ENCODE results near the gene PCDHGB6. TPM values are rescaled to one million over a fixed set of nuclear protein-coding genes. Genes with fewer than 3 reads are reported as not detected.
"Not testable (repeated sequence)": the region's sequence is repeated elsewhere in the genome, so short reads cannot be mapped to it uniquely, and the experiment has no call there.

PCDHGB6 gene
- total RNA-seq, 4 donors from 2014 or later, result 4.5 to 13.8 (median 8.2) TPM

DNA sequence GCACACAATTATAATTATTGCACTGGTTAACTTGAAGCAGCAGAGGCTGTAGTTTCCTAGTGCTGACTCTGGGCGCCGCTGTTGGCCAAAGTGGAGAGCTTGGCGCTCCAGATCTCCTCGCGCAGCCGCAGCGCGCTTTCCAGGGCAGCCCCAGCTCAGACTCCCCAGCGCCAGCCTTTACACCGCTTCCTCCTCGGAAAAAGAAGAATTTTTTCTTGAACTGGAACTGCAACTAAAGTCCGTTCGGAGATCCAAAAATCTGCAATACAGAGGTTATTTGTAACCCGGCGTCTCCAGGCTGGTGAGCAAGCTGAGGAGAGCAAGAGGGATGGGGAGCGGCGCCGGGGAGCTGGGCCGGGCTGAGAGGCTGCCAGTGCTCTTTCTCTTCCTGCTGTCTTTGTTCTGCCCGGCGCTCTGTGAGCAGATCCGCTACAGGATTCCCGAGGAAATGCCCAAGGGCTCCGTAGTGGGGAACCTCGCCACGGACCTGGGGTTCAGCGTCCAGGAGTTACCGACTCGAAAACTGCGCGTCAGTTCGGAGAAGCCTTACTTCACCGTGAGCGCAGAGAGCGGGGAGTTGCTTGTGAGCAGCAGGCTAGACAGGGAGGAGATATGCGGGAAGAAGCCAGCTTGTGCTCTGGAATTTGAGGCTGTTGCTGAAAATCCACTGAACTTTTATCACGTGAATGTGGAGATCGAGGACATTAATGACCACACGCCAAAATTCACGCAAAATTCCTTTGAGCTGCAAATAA is 20.1 kb upstream of the PCDHGB6 start, which contains the start of gene PCDHGB4:
TSS of gene PCDHGB4 (plus strand) at position 142 of the 755 bp plus-strand sequence. CDS start at position 329, 187 bp downstream.
- H3K36me3 ChIP-seq; H3K4me3 ChIP-seq; DNase-seq (ENCODE audit: low spot score in 2 of 2); H3K4me1 ChIP-seq; H3K27ac ChIP-seq; H3K27me3 ChIP-seq: not testable (repeated sequence)
- TF ChIP-seq, protein P1, sequence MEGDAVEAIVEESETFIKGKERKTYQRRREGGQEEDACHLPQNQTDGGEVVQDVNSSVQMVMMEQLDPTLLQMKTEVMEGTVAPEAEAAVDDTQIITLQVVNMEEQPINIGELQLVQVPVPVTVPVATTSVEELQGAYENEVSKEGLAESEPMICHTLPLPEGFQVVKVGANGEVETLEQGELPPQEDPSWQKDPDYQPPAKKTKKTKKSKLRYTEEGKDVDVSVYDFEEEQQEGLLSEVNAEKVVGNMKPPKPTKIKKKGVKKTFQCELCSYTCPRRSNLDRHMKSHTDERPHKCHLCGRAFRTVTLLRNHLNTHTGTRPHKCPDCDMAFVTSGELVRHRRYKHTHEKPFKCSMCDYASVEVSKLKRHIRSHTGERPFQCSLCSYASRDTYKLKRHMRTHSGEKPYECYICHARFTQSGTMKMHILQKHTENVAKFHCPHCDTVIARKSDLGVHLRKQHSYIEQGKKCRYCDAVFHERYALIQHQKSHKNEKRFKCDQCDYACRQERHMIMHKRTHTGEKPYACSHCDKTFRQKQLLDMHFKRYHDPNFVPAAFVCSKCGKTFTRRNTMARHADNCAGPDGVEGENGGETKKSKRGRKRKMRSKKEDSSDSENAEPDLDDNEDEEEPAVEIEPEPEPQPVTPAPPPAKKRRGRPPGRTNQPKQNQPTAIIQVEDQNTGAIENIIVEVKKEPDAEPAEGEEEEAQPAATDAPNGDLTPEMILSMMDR (IDR thresholded peaks at IDR 0.05), result peak in 1 of 2 donors; percentile 17
- peaks cover 73% of the 10 kb centered on the region for H3K9me3 ChIP-seq
- 4% methylated on average over 17 of the region's 40 CpGs for WGBS

DNA sequence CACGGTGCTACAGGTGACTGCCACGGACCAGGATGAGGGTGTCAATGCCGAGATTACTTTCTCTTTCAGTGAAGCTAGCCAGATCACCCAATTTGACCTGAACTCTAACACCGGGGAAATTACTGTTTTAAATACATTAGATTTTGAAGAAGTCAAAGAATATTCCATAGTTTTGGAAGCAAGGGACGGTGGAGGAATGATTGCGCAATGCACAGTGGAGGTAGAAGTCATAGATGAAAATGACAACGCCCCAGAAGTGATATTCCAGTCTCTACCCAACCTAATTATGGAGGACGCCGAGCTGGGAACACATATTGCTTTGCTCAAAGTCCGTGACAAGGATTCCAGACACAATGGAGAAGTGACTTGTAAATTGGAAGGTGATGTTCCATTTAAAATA is 19.2 kb upstream of the PCDHGB6 start:
- H3K4me3 ChIP-seq, result no peak overlapping the region
- DNase-seq (ENCODE audit: low spot score in 2 of 2), result no peak
- no peak overlapping the region for H3K27ac ChIP-seq
- no peaks in the 10 kb centered on the region for H3K36me3 ChIP-seq
- WGBS, result 46% methylated on average over 10 of the region's 10 CpGs
- TF ChIP-seq, protein P1 (IDR thresholded peaks at IDR 0.05), result no peak
- TF ChIP-seq EP300 (IDR thresholded peaks at IDR 0.05), result no peak
- TF ChIP-seq POLR2AphosphoS5 (IDR thresholded peaks at IDR 0.05), result no peak
- no peak for TF ChIP-seq POLR2A (IDR thresholded peaks at IDR 0.05)
- H3K27me3 ChIP-seq, result peaks cover 9% of the 10 kb centered on the region
- H3K9me3 ChIP-seq, result peaks cover 73% of the 10 kb centered on the region
- H3K4me1 ChIP-seq, result no peaks in the 10 kb centered on the region

DNA sequence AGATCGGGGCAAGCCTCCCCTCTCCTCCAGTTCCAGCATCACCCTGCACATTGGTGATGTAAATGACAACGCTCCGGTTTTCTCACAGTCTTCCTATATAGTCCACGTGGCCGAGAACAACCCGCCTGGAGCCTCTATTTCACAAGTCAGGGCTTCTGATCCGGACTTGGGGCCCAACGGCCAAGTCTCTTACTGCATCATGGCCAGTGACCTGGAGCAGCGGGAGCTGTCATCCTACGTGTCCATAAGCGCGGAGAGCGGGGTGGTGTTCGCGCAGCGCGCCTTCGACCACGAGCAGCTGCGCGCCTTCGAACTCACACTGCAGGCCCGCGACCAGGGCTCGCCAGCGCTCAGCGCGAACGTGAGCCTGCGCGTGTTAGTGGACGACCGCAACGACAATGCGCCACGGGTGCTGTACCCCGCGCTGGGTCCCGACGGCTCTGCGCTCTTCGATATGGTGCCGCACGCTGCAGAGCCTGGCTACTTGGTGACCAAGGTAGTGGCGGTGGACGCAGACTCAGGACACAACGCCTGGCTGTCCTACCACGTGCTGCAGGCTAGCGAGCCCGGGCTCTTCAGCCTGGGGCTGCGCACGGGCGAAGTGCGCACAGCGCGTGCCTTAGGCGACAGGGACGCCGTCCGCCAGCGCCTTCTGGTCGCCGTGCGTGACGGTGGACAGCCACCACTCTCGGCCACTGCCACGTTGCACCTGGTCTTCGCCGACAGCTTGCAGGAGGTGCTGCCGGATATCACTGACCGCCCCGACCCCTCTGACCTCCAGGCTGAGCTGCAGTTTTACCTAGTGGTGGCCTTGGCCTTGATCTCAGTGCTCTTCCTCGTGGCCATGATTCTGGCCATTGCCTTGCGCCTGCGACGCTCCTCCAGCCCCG is 18.4 kb upstream of the PCDHGB6 start:
- 38% methylated on average over 46 of the region's 77 CpGs for WGBS
- TF ChIP-seq EP300 (IDR thresholded peaks at IDR 0.05) (no peak), POLR2AphosphoS5 (IDR thresholded peaks at IDR 0.05) (no peak), POLR2A (IDR thresholded peaks at IDR 0.05) (no peak)
- TF ChIP-seq, protein P1 (IDR thresholded peaks at IDR 0.05), result no peak
- no peaks in the 10 kb centered on the region for H3K4me1 ChIP-seq
- H3K27me3 ChIP-seq, result peaks cover 9% of the 10 kb centered on the region
- no peak overlapping the region for H3K4me3 ChIP-seq
- H3K36me3 ChIP-seq, result no peaks in the 10 kb centered on the region
- peaks cover 73% of the 10 kb centered on the region for H3K9me3 ChIP-seq
- no peak for DNase-seq (ENCODE audit: low spot score in 2 of 2)
- H3K27ac ChIP-seq, result no peak overlapping the region

DNA sequence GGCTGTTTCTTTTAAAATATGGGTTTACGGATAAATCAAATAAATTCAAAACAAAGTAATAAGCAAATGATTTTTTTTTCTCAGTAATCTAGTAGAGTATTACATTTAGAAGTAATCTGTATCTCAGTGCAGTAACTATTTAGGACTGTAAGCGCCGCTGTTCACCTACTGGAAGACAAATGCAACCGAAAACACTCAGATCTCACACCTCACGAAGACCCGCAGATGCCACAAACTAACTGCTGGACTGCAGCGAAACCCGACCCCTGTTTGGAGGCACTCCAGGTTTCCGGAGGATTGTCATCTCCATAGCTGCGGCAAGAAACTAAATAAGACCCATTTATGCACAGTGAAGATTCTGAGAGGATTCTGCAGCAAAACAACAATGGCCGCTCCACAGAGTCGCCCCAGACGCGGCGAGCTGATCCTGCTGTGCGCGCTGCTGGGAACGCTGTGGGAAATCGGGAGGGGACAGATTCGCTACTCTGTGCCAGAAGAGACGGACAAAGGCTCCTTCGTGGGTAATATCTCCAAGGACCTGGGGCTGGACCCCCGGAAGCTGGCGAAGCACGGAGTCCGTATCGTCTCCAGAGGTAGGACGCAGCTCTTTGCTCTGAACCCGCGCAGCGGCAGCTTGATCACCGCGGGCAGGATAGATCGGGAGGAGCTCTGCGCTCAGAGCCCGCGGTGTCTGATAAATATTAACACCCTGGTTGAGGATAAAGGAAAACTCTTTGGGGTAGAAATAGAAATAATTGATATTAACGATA is 15.2 kb upstream of the PCDHGB6 start, which contains the start of gene PCDHGA8:
TSS of gene PCDHGA8 (plus strand) at position 205 of the 770 bp plus-strand sequence. CDS start at position 386, 181 bp downstream.
- no peak for TF ChIP-seq POLR2AphosphoS5 (IDR thresholded peaks at IDR 0.05)
- no peak for TF ChIP-seq EP300 (IDR thresholded peaks at IDR 0.05)
- TF ChIP-seq POLR2A (IDR thresholded peaks at IDR 0.05), result no peak
- TF ChIP-seq, protein P1 (IDR thresholded peaks at IDR 0.05), result no peak
- Histone ChIP-seq H3K36me3 (no peaks in the 10 kb centered on the region), H3K27ac (no peak within 1 kb of the TSS), H3K27me3 (peaks cover 9% of the 10 kb centered on the region), H3K9me3 (peaks cover 73% of the 10 kb centered on the region), H3K4me1 (no peaks in the 10 kb centered on the region), H3K4me3 (no peak within 1 kb of the TSS)
- DNase-seq (ENCODE audit: low spot score in 2 of 2), result no peak
- 40% methylated on average over 28 of the region's 38 CpGs for WGBS

All from suprapubic skin (tissue), 4 donors.